SH-SY5Y (cell line): ENCODE results near the gene POLRMT.

Experiments
- GATA2 ChIP-seq: IDR thresholded peaks from 2 replicates; pipeline ENCODE4 v1.6.1; 2011; ENCODE audit warnings: mild to moderate bottlenecking, low read depth, low read length
- GATA3 ChIP-seq: IDR thresholded peaks from 2 replicates; pipeline ENCODE4 v1.6.1; 2011; ENCODE audit warnings: low read depth, mild to moderate bottlenecking, low read length, moderate library complexity

DNA sequence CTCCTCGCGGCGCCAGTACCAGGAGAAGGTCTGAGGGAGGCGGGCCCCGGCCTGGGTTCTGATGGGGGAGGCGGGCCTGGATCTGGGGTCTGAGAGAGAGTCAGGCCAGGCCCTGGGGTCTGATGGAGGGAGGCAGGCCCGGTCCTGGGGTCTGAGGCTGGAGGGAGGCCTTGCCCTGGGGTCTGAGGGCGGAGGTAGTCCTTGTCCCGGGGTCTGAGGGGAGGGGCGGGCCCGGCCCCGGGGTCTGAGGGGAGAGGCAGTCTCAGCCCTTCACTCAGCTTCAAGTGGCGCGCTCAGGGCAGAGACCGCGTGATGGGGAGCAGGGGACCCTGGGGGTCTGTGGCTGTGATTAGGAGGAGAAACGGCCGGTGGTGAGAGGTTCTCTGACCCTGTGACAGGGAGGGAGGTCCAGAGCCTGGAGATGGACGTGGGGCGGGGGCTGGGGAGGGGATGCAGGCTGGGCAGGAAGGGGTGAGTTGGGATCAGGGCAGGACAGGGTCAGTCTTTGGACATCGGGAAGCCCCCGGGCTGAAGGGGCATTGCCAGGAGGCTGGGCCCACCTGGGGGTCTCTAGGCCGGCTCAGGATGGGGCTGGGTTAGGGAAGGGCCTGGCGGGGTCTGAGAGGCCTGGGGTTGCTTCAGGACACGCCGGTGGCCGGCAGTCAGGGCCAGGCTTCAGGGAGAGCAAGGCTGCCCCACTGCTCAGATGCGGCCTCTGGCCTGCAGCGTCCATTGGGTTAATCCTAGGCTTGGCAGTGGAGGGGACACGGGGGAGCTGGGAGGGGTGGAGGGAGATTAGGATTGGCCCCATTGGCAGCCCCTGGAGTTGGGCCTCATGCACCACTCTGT, 25.0 kb downstream of the POLRMT start:
- TF ChIP-seq GATA3: no peak
- no peak for TF ChIP-seq GATA2
